ENCODE results near the gene TREX2.

DNA sequence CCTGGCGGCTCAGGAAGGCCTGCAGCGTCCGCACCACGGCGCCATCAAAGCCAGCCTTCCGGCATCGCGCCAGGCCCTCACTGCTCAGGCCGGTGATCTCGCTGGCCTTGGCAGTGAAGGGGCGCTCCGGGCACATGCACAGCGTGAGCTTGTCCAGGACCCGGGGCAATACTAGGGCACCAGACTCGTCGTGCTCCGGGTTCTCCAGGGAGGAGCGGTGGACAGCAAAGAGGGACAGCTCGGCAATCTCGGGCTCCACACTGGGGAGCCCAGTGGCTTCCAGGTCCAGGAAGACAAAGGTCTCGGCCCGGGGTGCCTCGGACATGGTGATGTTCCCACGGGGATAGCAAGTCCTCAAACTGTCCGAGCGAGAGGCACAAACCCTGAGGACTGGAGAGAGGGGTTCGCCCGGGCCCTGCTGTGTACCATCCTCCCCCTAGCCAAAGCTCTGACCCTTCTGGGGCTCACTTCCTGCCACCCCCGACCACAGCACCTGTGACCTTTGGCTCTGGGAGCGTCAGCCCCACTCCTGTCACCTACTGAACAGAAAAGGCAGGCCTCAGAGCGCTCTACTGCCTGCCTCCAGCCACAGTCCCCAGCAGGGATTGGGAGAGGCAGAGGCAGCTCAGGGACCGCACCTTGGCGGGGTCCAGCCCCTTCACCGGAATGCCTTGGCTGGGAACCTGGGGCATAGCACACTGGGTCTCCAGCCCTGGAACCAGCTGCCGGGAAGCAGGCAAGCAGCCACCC is 575 bp downstream of the TREX2 start:
- TF ChIP-seq, protein P1, sequence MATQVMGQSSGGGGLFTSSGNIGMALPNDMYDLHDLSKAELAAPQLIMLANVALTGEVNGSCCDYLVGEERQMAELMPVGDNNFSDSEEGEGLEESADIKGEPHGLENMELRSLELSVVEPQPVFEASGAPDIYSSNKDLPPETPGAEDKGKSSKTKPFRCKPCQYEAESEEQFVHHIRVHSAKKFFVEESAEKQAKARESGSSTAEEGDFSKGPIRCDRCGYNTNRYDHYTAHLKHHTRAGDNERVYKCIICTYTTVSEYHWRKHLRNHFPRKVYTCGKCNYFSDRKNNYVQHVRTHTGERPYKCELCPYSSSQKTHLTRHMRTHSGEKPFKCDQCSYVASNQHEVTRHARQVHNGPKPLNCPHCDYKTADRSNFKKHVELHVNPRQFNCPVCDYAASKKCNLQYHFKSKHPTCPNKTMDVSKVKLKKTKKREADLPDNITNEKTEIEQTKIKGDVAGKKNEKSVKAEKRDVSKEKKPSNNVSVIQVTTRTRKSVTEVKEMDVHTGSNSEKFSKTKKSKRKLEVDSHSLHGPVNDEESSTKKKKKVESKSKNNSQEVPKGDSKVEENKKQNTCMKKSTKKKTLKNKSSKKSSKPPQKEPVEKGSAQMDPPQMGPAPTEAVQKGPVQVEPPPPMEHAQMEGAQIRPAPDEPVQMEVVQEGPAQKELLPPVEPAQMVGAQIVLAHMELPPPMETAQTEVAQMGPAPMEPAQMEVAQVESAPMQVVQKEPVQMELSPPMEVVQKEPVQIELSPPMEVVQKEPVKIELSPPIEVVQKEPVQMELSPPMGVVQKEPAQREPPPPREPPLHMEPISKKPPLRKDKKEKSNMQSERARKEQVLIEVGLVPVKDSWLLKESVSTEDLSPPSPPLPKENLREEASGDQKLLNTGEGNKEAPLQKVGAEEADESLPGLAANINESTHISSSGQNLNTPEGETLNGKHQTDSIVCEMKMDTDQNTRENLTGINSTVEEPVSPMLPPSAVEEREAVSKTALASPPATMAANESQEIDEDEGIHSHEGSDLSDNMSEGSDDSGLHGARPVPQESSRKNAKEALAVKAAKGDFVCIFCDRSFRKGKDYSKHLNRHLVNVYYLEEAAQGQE (IDR thresholded peaks at IDR 0.05; ENCODE audit: insufficient replicate concordance, low read depth), result no peak
- TF ChIP-seq, protein P2, sequence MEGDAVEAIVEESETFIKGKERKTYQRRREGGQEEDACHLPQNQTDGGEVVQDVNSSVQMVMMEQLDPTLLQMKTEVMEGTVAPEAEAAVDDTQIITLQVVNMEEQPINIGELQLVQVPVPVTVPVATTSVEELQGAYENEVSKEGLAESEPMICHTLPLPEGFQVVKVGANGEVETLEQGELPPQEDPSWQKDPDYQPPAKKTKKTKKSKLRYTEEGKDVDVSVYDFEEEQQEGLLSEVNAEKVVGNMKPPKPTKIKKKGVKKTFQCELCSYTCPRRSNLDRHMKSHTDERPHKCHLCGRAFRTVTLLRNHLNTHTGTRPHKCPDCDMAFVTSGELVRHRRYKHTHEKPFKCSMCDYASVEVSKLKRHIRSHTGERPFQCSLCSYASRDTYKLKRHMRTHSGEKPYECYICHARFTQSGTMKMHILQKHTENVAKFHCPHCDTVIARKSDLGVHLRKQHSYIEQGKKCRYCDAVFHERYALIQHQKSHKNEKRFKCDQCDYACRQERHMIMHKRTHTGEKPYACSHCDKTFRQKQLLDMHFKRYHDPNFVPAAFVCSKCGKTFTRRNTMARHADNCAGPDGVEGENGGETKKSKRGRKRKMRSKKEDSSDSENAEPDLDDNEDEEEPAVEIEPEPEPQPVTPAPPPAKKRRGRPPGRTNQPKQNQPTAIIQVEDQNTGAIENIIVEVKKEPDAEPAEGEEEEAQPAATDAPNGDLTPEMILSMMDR (IDR thresholded peaks at IDR 0.05; ENCODE audit: insufficient read depth, low read length), result no peak

All from HL-60 (cell line).